Chondrocyte (in vitro differentiated cells): ENCODE results near the gene AUTS2. TPM values are rescaled to one million over a fixed set of nuclear protein-coding genes. Genes with fewer than 3 reads are reported as not detected.

ENCODE experiments used
- DNase-seq: peaks from one replicate; pipeline ENCODE4 v3.0.0; 2021; ENCODE audit warnings: mixed read lengths, low spot score
- H3K27ac Mint-ChIP-seq: one replicate; pipeline ENCODE4 v1.8.0; 2021; ENCODE audit warnings: mild to moderate bottlenecking, moderate library complexity, mixed read lengths; ENCODE audit not compliant: unreplicated experiment
- H3K27me3 Mint-ChIP-seq: 2 replicates; pipeline ENCODE4 v1.8.0; 2021; ENCODE audit warnings: low read depth, mixed read lengths
- H3K36me3 Mint-ChIP-seq: 2 replicates; pipeline ENCODE4 v1.8.0; 2021; ENCODE audit warnings: low read depth, mixed read lengths
- H3K4me1 Mint-ChIP-seq: 2 replicates; pipeline ENCODE4 v1.8.0; 2021; ENCODE audit warnings: low read depth, mild to moderate bottlenecking, mixed read lengths
- H3K4me3 Mint-ChIP-seq: one replicate; pipeline ENCODE4 v1.8.0; 2021; ENCODE audit warnings: mild to moderate bottlenecking, moderate library complexity, mixed read lengths; ENCODE audit not compliant: unreplicated experiment
- H3K9me3 Mint-ChIP-seq: 2 replicates; pipeline ENCODE4 v1.8.0; 2021; ENCODE audit warnings: low read depth, mixed read lengths
- total RNA-seq: library from RNA; stranded (reverse); gene quantifications from 3 replicates; pipeline ENCODE4 v1.2.1, GENCODE V29; 2021
- TF ChIP-seq, protein P1 (sequence below): fragments of 200-600 bp; sonication (generic); IDR thresholded peaks from 2 replicates; pipeline ENCODE4 v1.5.0; 2021; ENCODE audit warnings: antibody characterized with exemption, mild to moderate bottlenecking, moderate library complexity

The AUTS2 gene
- total RNA-seq, 1 donor from 2014 or later: 31.5 TPM

GRCh38 chr7:70143075-70144044 is 545.1 kb downstream of the AUTS2 start:
- Mint-ChIP-seq H3K27me3 (no peaks in the 10 kb centered on the region), H3K36me3 (peaks cover 2% of the 10 kb centered on the region)
- TF ChIP-seq, protein P1, sequence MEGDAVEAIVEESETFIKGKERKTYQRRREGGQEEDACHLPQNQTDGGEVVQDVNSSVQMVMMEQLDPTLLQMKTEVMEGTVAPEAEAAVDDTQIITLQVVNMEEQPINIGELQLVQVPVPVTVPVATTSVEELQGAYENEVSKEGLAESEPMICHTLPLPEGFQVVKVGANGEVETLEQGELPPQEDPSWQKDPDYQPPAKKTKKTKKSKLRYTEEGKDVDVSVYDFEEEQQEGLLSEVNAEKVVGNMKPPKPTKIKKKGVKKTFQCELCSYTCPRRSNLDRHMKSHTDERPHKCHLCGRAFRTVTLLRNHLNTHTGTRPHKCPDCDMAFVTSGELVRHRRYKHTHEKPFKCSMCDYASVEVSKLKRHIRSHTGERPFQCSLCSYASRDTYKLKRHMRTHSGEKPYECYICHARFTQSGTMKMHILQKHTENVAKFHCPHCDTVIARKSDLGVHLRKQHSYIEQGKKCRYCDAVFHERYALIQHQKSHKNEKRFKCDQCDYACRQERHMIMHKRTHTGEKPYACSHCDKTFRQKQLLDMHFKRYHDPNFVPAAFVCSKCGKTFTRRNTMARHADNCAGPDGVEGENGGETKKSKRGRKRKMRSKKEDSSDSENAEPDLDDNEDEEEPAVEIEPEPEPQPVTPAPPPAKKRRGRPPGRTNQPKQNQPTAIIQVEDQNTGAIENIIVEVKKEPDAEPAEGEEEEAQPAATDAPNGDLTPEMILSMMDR: no peak

DNA sequence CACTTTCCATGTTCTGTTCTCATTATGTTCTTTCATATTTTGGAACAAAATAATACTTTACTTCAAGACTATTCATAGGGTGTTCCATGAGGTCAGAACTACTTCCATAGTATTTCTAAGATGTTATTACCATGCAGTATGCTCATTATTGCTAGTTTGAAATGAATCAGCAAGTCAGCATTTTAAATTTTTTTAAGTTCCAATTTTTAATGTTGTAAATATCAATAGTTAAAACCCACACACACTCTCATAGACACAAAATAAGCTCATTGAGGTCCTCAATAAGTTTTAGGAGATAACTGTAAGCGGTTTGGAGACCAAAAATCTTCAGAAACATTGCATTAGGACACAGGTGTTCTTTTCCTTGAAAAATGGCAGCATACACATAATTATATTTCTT is 550.7 kb downstream of the AUTS2 start:
- H3K9me3 Mint-ChIP-seq: peaks cover 9% of the 10 kb centered on the region
- no peaks in the 10 kb centered on the region for H3K27me3 Mint-ChIP-seq
- peaks cover 18% of the 10 kb centered on the region for H3K4me1 Mint-ChIP-seq

More at GRCh38 chr7:70143075-70144044, 545.1 kb downstream of the AUTS2 start:
- H3K4me3 Mint-ChIP-seq: no peak overlapping the region
- peaks cover 26% of the 10 kb centered on the region for H3K4me1 Mint-ChIP-seq
- H3K27ac Mint-ChIP-seq: peak overlapping the region; percentile 35
- no peaks in the 10 kb centered on the region for H3K9me3 Mint-ChIP-seq
- DNase-seq: no peak

DNA sequence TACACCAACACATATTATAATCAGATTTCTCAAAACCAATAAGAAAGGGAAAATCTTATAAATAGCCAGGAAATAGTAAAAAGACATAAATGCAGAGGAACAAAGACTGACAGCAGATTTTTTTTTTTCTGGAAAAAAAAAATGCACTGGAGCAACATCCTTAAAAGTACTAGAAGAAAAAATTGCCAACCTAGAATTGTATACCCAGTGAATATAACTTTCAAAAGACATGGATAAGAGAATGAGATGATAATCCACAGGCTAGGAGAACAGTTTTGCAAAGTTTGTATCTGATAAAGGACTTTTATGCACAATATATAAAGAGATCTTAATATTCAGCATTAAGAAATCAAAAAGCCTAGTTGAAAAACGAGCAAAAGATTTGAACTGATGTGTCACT is 554.0 kb downstream of the AUTS2 start:
- no peak for DNase-seq
- peaks cover 5% of the 10 kb centered on the region for H3K36me3 Mint-ChIP-seq
- peaks cover 21% of the 10 kb centered on the region for H3K4me1 Mint-ChIP-seq
- H3K4me3 Mint-ChIP-seq: no peak overlapping the region
- H3K9me3 Mint-ChIP-seq: peaks cover 9% of the 10 kb centered on the region
- TF ChIP-seq, protein P1: no peak
- H3K27me3 Mint-ChIP-seq: no peaks in the 10 kb centered on the region
- no peak overlapping the region for H3K27ac Mint-ChIP-seq

More for the DNA sequence above, 550.7 kb downstream of the AUTS2 start:
- no peak for DNase-seq
- H3K27ac Mint-ChIP-seq: no peak overlapping the region
- H3K36me3 Mint-ChIP-seq: peaks cover 5% of the 10 kb centered on the region
- TF ChIP-seq, protein P1: no peak
- no peak overlapping the region for H3K4me3 Mint-ChIP-seq

- H3K36me3 Mint-ChIP-seq: peaks cover 5% of the 10 kb centered on the region
- H3K27ac Mint-ChIP-seq: no peak overlapping the region
- peaks cover 12% of the 10 kb centered on the region for H3K4me1 Mint-ChIP-seq
- no peak overlapping the region for H3K4me3 Mint-ChIP-seq
- H3K27me3 Mint-ChIP-seq: no peaks in the 10 kb centered on the region
- no peak for DNase-seq
- H3K9me3 Mint-ChIP-seq: peaks cover 9% of the 10 kb centered on the region
- TF ChIP-seq, protein P1: no peak
These were observed 555.7 kb downstream of the AUTS2 start for GRCh38 chr7:70153933-70154332.

DNA sequence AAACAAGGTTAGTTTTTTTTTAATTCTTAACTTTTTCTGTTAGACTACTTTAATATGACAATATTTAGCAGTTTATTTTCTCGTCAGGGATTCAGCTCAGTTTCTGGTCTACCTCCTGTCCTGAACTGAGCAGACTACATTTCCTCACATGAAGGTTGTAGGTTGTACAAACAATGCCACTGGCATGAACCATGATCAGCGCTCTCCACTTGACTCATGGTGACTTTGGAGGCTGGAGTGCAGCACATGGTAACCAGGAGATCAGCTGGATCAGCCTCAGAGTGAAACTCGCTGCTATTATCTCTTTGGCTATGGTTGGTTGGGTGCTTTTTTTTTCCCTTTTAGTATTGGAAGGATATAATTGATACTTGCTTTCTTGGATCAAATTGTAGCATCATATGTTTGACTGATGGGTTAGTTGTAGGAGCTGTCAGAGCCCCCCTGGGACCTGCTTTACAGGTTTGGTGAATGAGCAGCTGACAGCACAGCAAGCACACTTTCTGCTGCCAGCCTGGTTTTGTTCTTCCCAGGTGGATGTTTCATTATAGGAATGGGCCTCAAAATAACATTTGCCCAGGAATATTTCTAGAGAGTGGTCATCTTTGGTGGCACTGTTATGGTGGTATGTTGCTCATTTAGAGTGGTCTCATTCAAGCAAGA is 556.4 kb downstream of the AUTS2 start:
- Mint-ChIP-seq H3K36me3 (peaks cover 5% of the 10 kb centered on the region), H3K9me3 (peaks cover 9% of the 10 kb centered on the region), H3K4me1 (peaks cover 15% of the 10 kb centered on the region), H3K4me3 (no peak overlapping the region), H3K27ac (no peak overlapping the region), H3K27me3 (no peaks in the 10 kb centered on the region)
- no peak for DNase-seq
- TF ChIP-seq, protein P1: no peak
